Endothelial cell of umbilical vein (primary cell): Measurements from ENCODE around the gene BCL2L13. TPM values are rescaled to one million over a fixed set of nuclear protein-coding genes. Genes with fewer than 3 reads are reported as not detected.

Source experiments
- BruUV-seq: library from RNA; stranded (reverse); fragments of 400-500 nt; replicated peaks from 2 replicates; lab custom pipeline; 2021; lab: Mats Ljungman, UMichigan
- CTCF ChIA-PET: fragments of 300-600, 350-600 bp; sonication (Branson Sonifier 250); formaldehyde crosslinking; loops from one replicate; lab custom pipeline; 2021; ENCODE audit warnings: antibody characterized with exemption, inconsistent platforms; lab: Charles Lee
- POLR2A ChIA-PET: fragments of 300-600, 350-600 bp; sonication (Branson Sonifier 250); formaldehyde crosslinking; loops from one replicate; lab custom pipeline; 2021; ENCODE audit warnings: antibody characterized with exemption, inconsistent platforms; lab: Charles Lee
- DNase-seq: peaks from one replicate; pipeline ENCODE4 v3.0.0-alpha.2; 2011; ENCODE audit warnings: low read depth, low spot score
- FAIRE-seq: peaks from 2 replicates; lab custom pipeline; 2011; peaks lifted over from hg19 to GRCh38; lab: Jason Lieb, UNC
- H2AFZ ChIP-seq: 2 replicates; pipeline ENCODE4 v1.6.0; 2012; ENCODE audit warnings: low read depth, low read length, control low read depth, inconsistent platforms
- H3K27ac ChIP-seq: 2 replicates; pipeline ENCODE4 v1.5.1; 2011; ENCODE audit warnings: low read depth, mild to moderate bottlenecking, control low read depth, low read length, moderate library complexity; ENCODE audit not compliant: insufficient read depth
- H3K27me3 ChIP-seq, 2 experiments: 2 replicates each; pipeline versions ENCODE4 v1.6.0 to v1.6.1; 2011; ENCODE audit warnings: low read length in 2 of 2, mixed read lengths in 1 of 2; ENCODE audit not compliant: control insufficient read depth in 2 of 2, insufficient read depth in 2 of 2
- H3K36me3 ChIP-seq, 2 experiments: 2 replicates in 1 of 2; 3 replicates in 1 of 2; pipeline ENCODE4 v1.5.1; 2011; ENCODE audit warnings: low read length in 2 of 2, mild to moderate bottlenecking in 1 of 2, moderate library complexity in 1 of 2; ENCODE audit not compliant: control insufficient read depth in 2 of 2, insufficient read depth in 2 of 2; ENCODE audit errors: extremely low read depth in 1 of 2
- H3K4me1 ChIP-seq: 3 replicates; pipeline ENCODE4 v1.5.1; 2011; ENCODE audit warnings: mild to moderate bottlenecking, low read length; ENCODE audit not compliant: control insufficient read depth, insufficient read depth; ENCODE audit errors: extremely low read depth
- H3K4me2 ChIP-seq: 2 replicates; pipeline ENCODE4 v1.6.1; 2011; ENCODE audit warnings: low read length, control low read depth, mixed read lengths; ENCODE audit not compliant: insufficient read depth
- H3K4me3 ChIP-seq, 3 experiments: fragments of 200-600 bp in 1 of 3; sonication (generic), shearing (Covaris generic) in 1 of 3; replicated peaks in 1 of 3; 2 replicates each; pipeline ENCODE4 v1.5.1; 2011 to 2016; ENCODE audit warnings: control low read depth in 3 of 3, low read length in 3 of 3, mild to moderate bottlenecking in 2 of 3, inconsistent platforms in 1 of 3, low read depth in 1 of 3, moderate library complexity in 1 of 3; ENCODE audit not compliant: insufficient read depth in 1 of 3
- H3K79me2 ChIP-seq: 2 replicates; pipeline ENCODE4 v1.6.0; 2012; ENCODE audit warnings: low read length, inconsistent platforms; ENCODE audit not compliant: control insufficient read depth, insufficient read depth
- H3K9ac ChIP-seq: replicated peaks from 2 replicates; pipeline ENCODE3; 2011; ENCODE audit warnings: low read length, control low read depth; ENCODE audit not compliant: insufficient read depth; ENCODE audit errors: extremely low read depth
- H3K9me1 ChIP-seq: replicated peaks from 3 replicates; pipeline ENCODE4 v1.6.0; 2011; ENCODE audit warnings: mild to moderate bottlenecking, low read length; ENCODE audit not compliant: control insufficient read depth, insufficient read depth; ENCODE audit errors: extremely low read depth
- H3K9me3 ChIP-seq: replicated peaks from 2 replicates; pipeline ENCODE4 v1.5.1; 2012; ENCODE audit warnings: low read length, inconsistent platforms; ENCODE audit not compliant: control insufficient read depth, insufficient read depth
- H4K20me1 ChIP-seq: replicated peaks from 2 replicates; pipeline ENCODE3; 2011; ENCODE audit warnings: mild to moderate bottlenecking, low read length; ENCODE audit not compliant: control insufficient read depth, insufficient read depth; ENCODE audit errors: extremely low read depth
- EZH2 ChIP-seq: IDR thresholded peaks from 2 replicates; pipeline ENCODE4 v1.6.1; 2012; ENCODE audit warnings: borderline replicate concordance, low read depth, mild to moderate bottlenecking, moderate library complexity, low read length, inconsistent platforms; ENCODE audit not compliant: severe bottlenecking
- FOS ChIP-seq: IDR thresholded peaks from 2 replicates; pipeline ENCODE4 v1.6.1; 2011; ENCODE audit warnings: mild to moderate bottlenecking, low read length, moderate library complexity, borderline replicate concordance; ENCODE audit not compliant: insufficient read depth
- GATA2 ChIP-seq: IDR thresholded peaks from 2 replicates; pipeline ENCODE4 v1.7.0; 2011; ENCODE audit warnings: low read depth, mild to moderate bottlenecking, moderate library complexity, mixed read lengths, low read length; ENCODE audit not compliant: insufficient read length, insufficient read depth
- JUN ChIP-seq: IDR thresholded peaks from 2 replicates; pipeline ENCODE4 v1.6.1; 2011; ENCODE audit warnings: borderline replicate concordance, low read depth; ENCODE audit not compliant: insufficient read length, insufficient read depth
- MYC ChIP-seq: IDR thresholded peaks from one replicate; pipeline ENCODE4 v1.6.1; 2011; ENCODE audit warnings: mild to moderate bottlenecking, low read depth, low read length
- POLR2A ChIP-seq: IDR thresholded peaks from 2 replicates; pipeline ENCODE4 v1.6.1; 2012; ENCODE audit warnings: low read depth, mild to moderate bottlenecking, control low read depth, low read length
- POLR2AphosphoS5 ChIP-seq: IDR thresholded peaks from 2 replicates; pipeline ENCODE4 v1.6.1; 2012; ENCODE audit warnings: low read depth, mild to moderate bottlenecking, control low read depth, low read length, moderate library complexity; ENCODE audit not compliant: insufficient read depth
- dilution Hi-C: fragments of 300-500 bp; cut with MboI; formaldehyde crosslinking; loops from one replicate; pipeline ENCODE4 v1.15.0; 2019; ENCODE audit warnings: low sequenced_read_pairs; ENCODE audit not compliant: extremely low pct_ligation_motif_present
- intact Hi-C: fragments of 100-400 bp; cut with micrococcal nuclease; formaldehyde crosslinking; loops from one replicate; pipeline ENCODE4 v1.10.0; 2022
- polyA plus RNA-seq, 4 experiments: library from polyadenylated mRNA; depleted of rRNA in 3 of 4; stranded (reverse) in 3 of 4; unstranded in 1 of 4; fragments of >200 nt; gene quantifications; 2 replicates each; pipeline versions ENCODE4 v1.2.1 to v1.2.3, GENCODE V29; 2011 to 2012; ENCODE audit warnings: missing spikeins in 1 of 4
- total RNA-seq: library from RNA; stranded (reverse); gene quantifications from 2 replicates; pipeline ENCODE4 v1.2.3, GENCODE V29; 2021
- TF ChIP-seq, protein P1 (sequence below): IDR thresholded peaks from 2 replicates; pipeline ENCODE4 v1.6.1; 2011; ENCODE audit not compliant: insufficient read depth, insufficient read length
- TF ChIP-seq, protein P2 (sequence below), 2 donors: IDR thresholded peaks; 1 replicate in 1 of 2; 2 replicates in 1 of 2; pipeline ENCODE4 v1.5.1; 2011; ENCODE audit warnings: low read length in 2 of 2, mild to moderate bottlenecking in 2 of 2, moderate library complexity in 2 of 2, control low read depth in 1 of 2, inconsistent platforms in 1 of 2, low read depth in 1 of 2; ENCODE audit not compliant: insufficient read depth in 1 of 2; ENCODE audit errors: extremely low read depth in 1 of 2

The BCL2L13 gene
- total and polyA plus RNA-seq, 2 donors (not counting 3 experiments of a cell fraction or from before 2014, with no cell fraction given), result 28.1 to 36.2 TPM

GRCh38 chr22:17597217-17597616 lies 41.3 kb upstream of the BCL2L13 start:
- no TSS peak for BruUV-seq
- Histone ChIP-seq H4K20me1 (no peaks in the 10 kb centered on the region), H3K4me1 (no peaks in the 10 kb centered on the region), H3K9me1 (no peaks in the 10 kb centered on the region), H3K9me3 (no peaks in the 10 kb centered on the region), H3K79me2 (no peaks in the 10 kb centered on the region), H3K36me3 (peaks cover 26 to 40% of the 10 kb centered on the region in 2 experiments), H3K4me2 (no peak overlapping the region), H2AFZ (no peak overlapping the region), H3K27me3 (no peaks in the 10 kb centered on the region), H3K9ac (no peak overlapping the region), H3K27ac (no peak overlapping the region), H3K4me3 (no peak overlapping the region)
- intact Hi-C loops, result no loop called here
- no peak for FAIRE-seq
- CTCF ChIA-PET, result interaction anchor here (1.4 kb wide), 1 partner anchor 9 kb away, joined by 6 read pairs; no protein-coding TSS in a partner anchor
- dilution Hi-C loops, result no loop called here
- TF ChIP-seq POLR2AphosphoS5 (no peak), MYC (no peak), EZH2 (no peak), JUN (no peak), FOS (no peak), POLR2A (no peak), GATA2 (no peak)
- TF ChIP-seq, protein P1, sequence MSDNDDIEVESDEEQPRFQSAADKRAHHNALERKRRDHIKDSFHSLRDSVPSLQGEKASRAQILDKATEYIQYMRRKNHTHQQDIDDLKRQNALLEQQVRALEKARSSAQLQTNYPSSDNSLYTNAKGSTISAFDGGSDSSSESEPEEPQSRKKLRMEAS, result no peak
- TF ChIP-seq, protein P2, sequence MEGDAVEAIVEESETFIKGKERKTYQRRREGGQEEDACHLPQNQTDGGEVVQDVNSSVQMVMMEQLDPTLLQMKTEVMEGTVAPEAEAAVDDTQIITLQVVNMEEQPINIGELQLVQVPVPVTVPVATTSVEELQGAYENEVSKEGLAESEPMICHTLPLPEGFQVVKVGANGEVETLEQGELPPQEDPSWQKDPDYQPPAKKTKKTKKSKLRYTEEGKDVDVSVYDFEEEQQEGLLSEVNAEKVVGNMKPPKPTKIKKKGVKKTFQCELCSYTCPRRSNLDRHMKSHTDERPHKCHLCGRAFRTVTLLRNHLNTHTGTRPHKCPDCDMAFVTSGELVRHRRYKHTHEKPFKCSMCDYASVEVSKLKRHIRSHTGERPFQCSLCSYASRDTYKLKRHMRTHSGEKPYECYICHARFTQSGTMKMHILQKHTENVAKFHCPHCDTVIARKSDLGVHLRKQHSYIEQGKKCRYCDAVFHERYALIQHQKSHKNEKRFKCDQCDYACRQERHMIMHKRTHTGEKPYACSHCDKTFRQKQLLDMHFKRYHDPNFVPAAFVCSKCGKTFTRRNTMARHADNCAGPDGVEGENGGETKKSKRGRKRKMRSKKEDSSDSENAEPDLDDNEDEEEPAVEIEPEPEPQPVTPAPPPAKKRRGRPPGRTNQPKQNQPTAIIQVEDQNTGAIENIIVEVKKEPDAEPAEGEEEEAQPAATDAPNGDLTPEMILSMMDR (IDR thresholded peaks at IDR 0.05; ENCODE audit: extremely low read depth in 1 of 2, insufficient read depth in 1 of 2, low read depth in 1 of 2, low read length in 2 of 2), result no peak
- POLR2A ChIA-PET, result no interaction called here
- DNase-seq, result no peak
